Activated CD8-positive, alpha-beta memory T cell treated with anti-CD3 and anti-CD28 coated beads, Interleukin-2, amount 50 U/mL, for 1 hour (primary cell): ENCODE measurements around the gene SHANK2.
"Not testable (repeated sequence)": the region's sequence is repeated elsewhere in the genome, so short reads cannot be mapped to it uniquely, and the experiment has no call there.

Experiments used
- DNase-seq: peaks from one replicate; pipeline ENCODE4 v3.0.0-alpha.2; 2020; ENCODE audit errors: extremely low read depth

The SHANK2 gene

DNA sequence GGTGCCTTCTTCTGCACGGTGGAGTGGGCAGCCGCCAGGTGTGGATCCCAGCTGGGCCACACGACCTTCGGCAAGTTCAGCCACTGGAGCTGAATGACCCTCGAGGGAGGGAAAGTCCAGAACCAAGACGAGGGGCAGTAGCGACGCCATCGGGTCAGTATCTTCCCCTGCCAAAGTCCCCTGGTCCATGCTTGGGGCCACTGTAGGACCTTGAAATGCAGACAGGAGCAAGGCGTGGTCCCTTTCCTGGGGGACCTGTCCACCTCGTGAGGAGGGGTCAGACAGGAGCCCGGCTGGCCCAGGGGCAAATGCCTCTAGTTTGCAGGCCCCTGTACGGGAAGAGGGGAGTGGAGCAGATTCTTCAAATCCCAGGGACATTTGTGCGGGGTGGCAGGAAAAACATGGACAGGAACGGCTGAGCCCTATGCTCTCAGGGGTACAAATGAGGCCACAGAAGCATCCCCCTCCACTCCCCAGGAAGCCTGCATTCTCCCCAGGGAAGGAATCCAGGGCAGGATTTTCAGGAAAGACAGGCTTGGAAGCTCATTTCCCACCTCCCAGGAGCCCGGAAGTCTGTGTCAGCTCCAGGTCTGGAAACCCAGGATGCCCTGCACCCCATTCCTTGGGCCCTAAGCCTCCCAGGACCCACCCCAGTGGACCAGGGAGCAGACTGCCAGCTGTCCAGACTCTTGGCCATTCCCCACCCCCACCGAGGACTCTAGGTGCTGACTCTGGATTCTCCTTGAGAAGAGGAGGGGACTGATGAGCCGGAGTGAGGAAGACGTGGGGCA, 6.6 kb downstream of the SHANK2 start:
- DNase-seq, result no peak

DNA sequence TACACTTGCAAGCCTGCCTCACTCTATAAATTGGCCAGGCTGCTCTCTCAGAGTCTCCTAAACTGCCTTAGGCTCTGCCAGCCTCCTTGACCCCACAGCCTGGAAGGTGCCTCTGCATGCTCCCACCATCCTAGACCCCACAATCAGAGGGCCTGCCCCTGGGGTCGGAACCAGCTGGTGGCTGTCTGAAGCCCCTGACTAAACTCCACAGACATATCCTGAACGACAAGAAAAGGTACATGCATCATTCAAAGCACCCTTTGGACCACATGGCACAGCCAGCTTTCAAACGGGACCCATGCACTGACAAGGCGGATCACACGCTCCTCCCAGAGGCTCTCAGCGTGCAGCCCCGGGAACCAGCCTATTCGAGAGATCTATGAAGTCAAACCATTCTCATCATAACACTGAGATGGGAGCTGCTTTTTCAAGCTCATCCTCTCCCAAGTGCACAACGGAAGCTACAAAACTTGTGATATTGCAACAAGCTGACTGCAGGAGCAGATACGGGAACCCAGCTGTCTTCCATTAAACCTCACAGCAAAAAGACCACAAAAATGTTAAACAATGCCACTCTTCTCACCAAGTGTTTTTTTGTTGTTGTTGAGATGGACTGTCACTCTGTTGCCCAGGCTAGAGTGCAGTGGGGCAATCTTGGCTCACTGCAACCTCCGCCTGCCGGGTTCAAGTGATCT, 8.1 kb downstream of the SHANK2 start:
- DNase-seq, result no peak

DNA sequence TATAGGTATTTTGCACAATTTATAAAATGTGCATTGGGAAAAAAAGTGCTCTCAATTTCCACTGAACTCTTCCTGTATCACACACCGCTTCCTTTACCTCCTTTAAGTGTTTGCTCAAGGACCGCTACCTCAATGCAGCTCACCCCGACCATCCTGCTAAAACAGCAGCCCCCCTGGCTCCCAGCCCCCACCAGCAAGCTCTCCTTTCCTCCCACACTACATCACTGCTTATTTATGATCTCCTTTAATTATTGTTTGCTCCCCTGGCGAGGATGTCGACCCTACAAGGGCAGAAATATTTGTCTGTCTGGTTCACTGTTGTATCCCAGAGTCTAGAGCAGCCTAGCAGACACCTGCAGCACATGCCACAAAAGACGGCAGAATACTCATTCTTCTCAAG, 10.0 kb downstream of the SHANK2 start:
- DNase-seq, result no peak

DNA sequence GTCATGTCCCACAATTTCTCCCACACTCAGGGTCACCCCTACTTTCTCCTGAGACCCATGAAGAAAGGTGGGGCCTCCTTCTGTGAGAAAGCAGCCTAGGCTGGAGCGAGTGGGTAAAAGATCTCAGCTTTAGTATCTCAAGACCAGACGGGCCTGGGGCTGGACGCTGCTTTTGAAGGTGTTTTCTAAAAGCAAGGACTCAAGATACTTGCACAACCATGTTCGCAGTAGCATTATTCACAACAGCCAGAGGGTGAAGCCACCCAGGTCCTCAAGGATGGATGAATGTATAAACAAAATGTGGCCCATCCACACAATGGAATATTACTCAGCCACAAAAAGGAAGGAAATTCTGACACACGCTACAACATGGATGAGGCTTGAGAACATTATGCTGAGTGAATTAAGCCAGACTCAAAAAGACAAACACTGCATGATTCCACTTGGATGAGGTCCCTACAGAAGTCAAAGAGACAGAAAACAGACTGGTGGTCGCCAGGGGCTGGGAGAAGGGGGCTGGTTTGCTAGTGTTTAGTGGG, 10.6 kb downstream of the SHANK2 start:
- DNase-seq, result no peak

DNA sequence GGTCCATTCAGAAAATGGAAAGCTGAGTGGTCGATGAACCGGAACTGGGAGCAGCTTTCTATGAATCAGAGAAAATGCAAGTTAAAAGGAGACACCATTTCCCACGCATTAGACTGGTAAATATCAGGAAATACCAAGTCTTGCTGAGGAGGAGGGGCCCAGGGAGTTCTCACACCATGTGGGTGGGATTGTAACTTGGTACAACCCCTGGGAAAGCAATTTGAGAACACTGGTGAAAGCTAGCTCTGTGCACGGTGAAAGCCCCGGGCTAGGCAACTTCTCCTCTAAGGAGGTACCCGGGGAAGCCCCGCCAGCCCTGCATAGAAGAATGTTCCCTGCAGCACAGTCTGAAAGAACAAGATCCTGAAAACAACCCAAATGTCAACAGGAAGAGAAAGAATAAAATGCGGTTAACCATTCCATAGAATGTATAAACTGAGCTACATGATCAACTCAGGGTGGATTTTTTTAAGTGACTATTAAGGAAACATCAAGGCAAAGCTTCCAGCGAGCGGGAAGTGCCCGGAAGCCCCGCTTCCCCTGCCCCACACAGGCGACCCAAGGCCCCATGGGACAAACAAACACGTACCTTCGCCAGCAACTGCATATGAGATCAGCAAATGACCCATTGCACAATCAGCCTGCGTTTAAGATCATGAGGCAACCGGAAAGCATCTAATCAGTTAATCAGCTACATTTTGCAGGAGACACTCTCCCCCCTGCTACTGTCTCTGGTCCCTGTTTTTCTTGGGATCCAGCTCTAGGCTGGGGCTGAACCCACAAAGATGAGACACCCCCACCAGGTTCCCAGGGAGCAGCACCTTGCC, 11.3 kb downstream of the SHANK2 start:
- no peak for DNase-seq

DNA sequence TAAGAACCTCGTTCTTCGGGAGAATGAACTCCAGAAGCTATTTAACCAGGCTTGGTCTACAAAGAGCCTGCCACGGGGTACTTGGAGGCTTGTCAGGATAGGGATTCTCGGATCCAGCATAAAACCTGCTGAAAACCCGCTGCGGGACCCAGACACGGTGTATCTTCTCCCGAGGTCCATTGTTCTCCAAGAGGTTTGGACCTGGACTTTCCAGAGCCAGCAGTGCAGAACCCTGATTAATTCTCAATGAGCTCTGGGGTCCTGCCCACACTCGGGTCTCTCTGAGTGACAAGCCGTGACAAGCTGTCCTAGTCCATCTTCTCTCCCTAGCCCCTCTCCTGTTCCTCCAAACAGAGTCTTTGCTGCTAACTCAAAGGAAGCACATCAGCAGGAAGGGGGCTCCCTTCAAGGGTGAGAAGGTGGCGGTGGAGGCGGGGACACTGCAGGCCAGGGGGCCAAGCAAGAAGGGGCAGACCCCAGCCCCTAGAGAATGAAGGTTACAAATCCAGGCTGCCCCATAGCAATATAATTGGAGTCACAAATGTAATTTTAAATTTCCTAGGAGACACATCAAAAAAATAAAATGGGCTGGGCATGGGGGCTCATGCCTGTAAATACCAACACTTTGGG, 12.2 kb downstream of the SHANK2 start:
- DNase-seq, result no peak

DNA sequence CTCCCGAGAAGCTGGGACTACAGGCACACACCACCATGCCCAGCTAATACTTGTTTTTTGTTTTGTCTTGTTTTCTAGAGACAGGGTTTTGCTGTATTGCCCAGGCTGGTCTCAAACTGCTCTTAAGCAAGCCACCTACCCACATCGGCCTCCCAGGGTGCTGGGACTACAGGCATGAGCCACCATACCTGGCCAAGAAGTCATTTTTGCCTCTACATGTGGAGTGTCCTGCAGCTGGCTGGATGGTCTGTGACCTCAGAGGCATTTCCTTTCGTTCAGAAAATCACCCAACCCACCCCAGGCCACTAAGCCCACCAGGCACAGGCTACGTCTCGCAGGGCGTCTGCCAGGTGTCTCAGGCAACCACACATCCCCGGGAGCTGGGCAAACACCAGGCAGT, 12.8 kb downstream of the SHANK2 start:
- no peak for DNase-seq

DNA sequence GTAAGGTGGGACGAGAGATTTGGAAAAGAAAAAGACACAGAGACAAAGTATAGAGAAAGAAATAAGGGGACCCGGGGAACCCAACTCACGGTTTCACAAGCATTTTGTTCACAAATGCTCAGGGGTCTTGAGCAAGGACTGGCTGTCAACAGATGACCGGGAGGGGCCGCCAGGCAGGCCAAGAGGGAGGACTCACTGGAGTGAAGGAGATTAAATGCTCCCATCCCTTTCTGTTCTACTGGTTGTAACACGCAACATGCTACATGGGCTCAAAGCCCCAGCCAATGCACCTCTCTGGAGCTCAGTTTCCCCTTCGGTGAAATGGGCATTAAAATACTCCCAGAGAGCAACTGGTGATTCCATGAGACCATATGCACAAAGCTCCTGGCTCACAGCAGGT, 13.4 kb downstream of the SHANK2 start:
- DNase-seq, result no peak

DNA sequence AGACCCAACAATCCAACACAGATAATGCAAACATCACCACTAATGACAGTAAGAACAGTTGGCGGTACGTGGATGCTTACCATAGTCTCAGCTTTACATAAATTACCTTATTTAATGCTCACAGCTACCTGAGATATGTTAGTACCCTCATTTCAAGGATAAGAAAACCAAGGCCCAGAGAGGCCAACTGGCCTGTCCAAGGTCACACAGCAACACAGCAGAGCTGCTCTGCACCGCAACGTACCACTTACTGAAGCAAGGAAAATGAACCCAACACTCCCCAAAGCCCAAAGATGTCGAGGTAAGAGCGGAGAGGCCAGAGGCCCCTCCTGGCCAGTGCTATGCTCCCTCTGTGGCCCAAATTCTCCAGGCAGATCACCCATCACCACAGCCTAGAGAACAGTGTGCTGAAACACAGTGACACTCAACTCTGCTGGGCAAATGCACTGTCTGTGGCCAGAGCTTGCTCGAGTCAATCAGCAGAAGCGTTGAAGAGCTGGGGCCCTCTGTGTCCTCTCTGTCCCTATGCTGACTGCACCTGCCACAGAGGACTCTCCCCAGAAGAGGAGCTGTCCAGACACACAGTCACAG, 14.0 kb downstream of the SHANK2 start:
- DNase-seq, result no peak

DNA sequence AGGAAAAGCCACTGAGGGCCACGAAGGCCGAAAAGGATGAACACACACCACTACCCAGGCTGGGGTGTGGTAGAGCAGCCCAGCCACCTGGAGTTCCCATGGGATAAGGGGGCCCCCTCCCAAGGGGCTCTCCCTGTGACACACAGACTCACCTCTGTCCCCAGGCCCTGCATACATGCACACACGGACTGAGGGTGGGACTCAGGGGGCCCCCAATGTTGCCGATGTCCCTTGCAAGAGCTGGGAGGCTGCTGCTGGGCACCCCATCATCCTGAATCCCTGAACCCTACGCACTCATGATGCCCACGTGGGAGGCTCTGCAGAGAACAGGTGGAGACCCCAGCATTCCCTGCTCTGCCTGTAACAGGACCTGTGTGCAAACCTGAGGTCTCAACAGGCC, 14.5 kb downstream of the SHANK2 start:
- DNase-seq, result no peak

DNA sequence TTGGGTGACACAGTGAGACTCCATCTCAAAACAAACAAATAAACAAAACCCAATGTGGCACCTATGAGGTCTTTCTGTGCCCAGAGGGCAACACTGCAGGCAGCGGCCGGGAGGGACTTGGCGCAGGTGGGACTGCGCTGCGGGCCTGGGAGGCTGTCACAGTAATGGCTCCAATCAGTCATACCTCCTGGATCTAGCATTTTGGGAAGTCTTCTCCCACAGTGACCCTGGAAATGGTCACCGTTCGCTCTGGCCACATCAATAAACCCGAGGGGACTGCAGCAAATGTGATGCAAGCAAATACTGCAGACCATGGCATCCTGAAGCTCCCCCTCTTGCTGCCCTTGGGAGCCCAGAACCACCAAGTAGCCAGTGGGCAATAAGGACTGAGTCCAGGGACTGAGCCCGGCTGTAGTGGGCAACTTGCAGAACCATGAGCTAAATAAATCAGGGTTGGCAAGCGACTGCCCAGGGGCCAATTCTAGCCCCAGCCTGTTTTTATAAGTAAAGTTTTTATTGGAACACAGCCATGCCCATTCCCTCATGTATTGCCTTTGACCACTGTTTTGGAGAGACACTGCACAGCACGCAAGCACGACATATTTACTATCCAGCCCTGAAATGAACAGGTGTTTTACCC, 15.4 kb downstream of the SHANK2 start:
- no peak for DNase-seq

DNA sequence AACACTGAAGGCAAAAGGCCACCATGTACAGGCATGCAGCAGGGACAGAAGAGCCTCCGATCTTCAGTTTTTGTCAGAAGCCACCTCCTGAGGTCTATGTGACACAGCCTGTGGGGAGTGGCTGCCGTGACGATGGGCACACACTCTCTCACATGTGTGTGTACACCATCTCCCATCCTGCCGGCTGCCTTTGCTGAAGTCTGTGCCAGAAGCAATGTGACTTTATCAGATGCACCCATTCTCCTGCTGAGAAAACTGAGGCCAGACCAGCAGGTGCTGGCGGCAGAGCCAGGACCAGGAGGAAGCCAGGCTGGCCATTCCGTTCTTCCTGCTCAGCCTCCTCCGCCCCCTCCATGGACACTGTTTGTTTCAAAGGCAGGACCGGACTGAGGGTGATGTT, 16.7 kb downstream of the SHANK2 start:
- no peak for DNase-seq

DNA sequence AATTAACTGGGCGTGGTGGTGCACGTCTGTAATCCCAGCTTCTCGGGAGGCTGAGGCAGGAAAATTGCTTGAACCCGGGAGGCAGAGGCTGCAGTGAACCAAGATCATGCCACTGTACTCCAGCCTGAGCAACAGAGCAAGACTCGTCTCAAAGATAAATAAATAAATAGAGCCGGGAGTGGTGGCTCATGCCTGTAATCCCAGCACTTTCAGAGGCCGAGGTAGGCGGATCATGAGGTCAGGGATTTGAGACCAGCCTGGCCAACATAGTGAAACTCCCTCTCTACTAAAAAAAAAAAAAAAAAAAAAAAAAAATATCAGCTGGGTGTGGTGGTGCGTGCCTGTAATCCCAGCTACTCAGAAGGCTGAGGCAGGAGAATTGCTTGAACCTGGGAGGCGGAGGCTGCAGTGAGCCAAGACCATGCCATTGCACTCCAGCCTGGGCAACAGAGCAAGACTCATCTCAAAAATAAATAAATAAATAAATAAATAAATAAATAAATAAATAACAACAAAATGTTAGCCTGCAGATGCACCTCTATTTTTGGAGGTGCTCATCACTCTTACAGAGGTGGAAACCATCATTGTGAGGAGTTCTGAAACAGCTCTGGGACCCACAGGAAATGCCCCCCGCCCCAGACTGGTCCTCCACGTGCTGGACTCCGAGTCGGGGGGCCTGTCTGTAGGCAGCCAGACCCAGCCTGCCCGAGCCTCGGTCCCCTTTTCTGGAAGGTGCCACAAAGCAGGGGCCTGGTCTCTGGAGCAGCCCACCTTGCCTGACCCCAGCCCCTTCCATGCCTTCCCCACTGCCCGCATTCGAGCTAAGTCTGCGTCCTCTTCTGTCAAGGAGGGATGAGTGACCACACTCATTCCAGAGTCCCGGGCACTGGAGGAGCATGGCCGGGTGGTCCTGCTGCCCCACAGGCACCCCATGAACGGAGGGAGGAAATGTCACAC, 18.2 kb downstream of the SHANK2 start:
- not testable (repeated sequence) for DNase-seq

DNA sequence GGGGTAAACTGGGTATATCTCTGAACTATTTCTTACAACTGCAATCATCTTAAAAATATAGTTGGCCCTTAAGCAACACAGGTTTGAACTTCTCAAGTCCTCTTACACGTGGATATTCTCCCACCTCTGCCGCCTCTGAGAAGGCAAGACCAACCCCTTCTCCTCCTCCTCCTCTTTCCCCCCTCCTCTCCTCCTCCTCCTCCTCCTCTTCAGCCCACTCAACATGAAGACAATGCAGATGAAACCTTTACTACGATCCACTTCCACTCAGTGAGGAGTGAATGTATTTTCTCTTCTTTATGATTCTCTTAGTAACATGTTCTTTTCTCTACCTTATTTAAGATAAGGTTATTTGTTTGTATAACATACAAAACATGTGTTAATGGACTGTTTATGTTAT, 20.0 kb downstream of the SHANK2 start:
- no peak for DNase-seq

DNA sequence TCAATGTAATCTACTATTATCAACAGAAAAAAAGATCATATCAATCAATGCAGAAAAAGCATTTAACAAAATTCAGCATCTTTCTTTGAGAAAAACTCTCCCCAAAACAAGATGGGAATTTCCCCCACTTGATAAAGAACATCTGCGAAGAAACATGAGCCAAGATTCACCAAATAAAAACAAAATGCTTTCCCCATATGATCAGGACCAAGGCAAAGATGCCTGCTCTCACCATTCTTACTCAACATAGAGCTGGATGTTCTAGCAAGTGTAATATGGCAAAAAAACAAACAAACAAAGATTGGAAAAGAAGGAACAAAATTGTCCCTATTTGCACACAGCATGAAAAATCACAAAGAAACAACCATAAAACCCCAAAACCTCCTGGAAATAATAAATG, 23.4 kb downstream of the SHANK2 start:
- DNase-seq, result no peak

DNA sequence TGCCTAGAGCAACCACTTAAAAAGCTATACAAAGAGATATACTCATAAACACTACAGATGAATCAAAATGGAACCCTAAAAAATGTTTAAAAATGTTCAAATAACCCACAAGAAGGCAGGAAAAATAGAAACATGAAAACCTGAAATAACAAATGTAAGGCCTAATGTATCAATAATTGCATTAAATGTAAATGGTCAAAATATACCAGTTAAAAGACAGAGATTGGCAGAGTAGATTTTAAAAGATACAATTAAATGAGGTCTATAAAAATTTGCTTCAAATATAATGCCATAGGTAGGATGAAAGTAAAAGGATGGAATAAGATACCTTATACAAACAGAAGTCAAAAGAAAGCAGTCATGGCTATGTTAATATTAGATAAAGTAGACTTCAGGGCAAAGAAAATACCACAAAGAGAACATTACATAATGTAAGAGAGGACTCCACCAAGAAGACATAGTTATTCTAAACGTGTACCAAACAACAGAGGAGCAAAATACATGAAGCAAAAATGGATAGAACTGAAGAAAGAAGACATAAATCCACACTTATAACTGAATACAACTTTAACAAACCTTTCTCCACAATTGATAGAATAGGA, 25.2 kb downstream of the SHANK2 start:
- DNase-seq, result no peak

DNA sequence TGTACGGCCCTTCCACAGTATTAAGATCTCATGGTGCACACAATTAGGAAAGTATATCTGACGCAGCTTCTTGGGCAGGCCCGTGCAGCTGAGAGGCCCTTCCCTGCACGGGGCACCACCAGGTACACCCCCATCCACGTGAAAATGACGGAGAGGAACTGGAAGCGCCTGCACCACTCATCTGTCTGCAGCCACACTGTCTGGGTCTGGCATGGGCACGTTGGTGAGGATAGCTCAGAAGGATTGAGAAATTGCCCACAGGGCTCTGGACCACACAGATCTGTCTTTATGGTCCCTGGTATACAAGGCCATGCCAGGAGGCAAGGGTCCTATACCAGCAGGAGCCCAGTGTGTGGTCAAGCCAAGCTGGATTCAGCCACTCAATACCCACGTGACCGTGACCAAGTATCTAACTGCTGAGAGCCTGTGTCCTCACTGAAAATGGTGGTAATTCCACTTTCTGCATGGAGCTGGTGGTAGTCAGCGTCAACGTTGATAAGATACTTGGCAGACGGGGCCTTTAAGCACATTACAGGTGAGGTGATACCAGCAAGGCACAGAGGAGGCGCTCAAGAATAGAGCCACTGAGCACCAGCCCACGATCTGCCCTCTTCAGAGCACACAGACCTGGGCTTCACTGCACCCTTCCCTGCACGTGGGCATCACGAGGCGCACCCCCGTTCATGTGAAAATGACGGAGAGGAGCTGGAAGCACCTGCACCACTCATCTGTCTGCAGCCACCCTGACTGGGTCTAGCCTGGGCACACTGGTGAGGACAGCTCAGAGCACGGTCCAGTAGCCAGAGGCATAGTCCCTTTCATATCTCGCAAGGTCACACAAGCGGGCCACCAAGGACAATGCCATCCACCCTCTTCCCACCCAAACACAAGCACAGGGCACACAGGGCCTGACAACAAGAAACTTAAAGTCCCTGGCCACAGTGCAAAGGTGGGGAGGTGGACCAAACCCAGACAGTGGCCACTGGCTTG, 28.4 kb downstream of the SHANK2 start:
- DNase-seq, result no peak

DNA sequence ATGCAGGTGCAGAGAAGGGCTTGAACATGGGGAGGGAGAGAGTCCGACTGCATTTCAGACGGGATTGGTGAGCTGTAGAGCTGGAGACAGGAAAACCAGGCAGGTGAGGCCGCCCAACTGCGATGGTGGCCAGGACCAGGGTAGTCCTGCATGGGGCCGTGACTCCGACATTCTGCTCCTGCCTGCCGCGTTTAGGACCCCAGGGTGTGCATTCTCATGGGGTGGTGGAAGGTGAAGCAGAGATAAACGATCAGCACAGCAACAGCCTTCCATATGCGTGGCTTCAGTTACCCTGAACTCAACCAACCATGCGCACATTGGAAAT, 29.3 kb downstream of the SHANK2 start:
- no peak for DNase-seq
